Fibroblast of skin of right quadriceps (primary cell): ENCODE measurements around the gene KCNQ1.

Experiments
- DNase-seq: peaks from one replicate; pipeline ENCODE4 v3.0.0-alpha.2; 2013

KCNQ1 gene

DNA sequence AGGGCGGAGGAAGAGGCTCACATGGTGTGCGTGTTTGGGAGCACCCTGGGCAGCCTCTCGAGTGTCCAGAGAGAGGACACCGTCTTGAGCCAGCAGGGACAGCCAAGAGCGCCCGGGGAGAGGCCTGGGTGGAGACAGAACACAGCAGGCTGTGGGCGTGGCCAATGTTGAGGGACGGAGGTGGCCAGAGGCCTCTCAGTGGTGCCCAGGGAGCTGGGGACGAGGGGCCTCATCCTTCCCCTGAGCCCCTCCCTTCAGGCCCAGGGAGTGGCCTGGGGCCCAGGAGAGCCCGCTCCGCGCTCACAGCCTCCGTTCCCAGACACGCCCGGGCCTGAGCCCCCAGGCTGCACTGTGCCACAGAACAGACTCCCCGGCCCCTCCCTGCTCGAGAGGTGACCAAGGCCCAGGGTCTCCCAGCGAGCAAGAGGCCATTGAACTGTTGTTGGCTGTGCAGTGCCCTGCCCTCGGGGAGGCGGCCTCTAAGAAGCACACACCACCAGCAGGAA, 392.3 kb downstream of the KCNQ1 start:
- no peak for DNase-seq

GRCh38 chr11:2837651-2838050, 392.8 kb downstream of the KCNQ1 start:
- no peak for DNase-seq

- DNase-seq, result no peak
These were observed 393.3 kb downstream of the KCNQ1 start for GRCh38 chr11:2838091-2838490.

DNA sequence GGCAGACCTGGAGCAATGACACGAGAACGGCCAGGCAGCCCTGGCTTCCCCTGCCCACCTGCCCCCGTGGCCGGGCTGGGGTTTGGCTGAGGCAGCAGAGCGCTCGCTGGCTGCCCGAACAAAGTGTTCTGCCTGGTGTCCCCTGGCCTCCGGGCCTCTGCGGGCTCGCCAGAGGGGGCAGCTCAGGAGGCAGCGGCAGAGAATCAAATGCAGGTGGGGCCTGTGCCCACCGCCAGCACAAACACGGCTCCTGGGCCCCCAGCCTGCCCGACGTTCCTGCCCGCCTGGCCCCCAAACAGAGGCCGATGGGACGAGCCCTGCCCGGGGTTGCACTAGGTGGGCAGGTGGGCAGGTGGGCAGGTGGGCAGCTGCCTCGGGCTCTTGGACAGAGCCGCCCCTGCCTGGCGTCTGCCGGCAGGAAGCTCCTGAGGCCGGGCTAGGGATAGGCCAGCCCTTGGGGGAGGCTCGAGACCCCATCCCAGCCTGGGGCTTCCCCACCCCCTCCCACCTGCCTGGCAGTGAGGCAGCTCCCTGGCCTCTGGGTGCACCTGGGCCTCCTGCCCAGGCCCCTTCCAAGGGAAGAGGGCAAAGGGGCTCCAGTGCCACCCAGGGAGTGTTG, 394.0 kb downstream of the KCNQ1 start:
- no peak for DNase-seq

GRCh38 chr11:2839395-2839943, 394.7 kb downstream of the KCNQ1 start:
- no peak for DNase-seq

GRCh38 chr11:2841411-2842190, 396.8 kb downstream of the KCNQ1 start:
- DNase-seq, result no peak

- DNase-seq, result no peak
These were observed 398.1 kb downstream of the KCNQ1 start for GRCh38 chr11:2842876-2843275.

- DNase-seq, result no peak
These were observed 398.7 kb downstream of the KCNQ1 start for GRCh38 chr11:2843551-2843950.

DNA sequence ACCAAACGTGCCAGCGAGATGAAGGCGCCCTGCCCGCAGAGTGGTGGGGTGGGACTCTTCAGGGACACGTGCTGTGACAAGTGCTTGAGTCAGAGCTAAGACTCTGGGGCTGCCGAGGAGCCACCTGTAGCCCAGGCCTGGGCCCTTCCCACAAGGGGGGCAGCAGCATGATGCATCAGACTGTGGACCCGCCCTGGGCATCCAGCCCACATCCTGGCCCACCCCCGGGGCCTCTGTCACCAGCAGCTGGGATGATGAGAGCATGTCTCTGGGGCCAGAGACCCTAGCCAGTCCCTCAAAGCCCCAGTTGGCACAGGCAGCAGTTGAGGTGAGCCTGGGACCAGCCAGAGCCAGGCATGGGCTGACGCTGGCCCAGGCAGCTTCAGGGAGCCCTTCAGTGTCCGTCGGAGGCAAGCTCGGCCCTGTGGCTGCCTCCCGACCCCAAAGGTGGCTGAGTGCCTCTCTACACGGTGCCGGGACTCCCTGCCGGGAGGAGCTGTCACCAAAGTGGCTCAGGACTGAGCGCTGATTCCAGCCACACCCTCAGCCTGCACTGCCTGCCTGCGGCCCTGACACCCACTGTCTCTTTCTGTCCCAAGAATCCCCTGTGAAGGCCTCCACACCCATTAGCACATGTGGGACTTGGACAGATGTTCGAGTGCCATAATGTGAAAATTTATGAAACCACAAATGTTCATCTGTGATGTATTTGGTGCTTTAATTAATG, 399.5 kb downstream of the KCNQ1 start:
- no peak for DNase-seq

DNA sequence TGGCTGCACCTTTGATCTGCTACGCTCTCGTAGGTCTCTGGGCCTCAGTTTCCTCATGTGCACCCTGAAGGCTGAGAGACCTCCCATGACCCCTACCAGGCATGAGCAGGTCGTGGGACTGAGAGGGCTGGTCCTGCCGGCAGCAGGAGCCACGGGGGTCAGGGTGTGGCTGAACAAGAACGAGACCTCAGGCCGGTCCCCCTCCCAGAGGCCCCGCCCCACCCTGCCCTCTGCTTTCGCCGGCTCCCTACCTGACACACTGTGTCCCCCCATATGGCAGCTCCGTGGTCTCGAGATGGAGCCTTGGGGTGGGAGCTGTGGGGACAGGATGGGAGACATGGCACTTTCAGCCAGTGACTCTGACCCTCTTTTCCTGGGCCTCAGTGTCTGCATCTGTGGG, 400.2 kb downstream of the KCNQ1 start:
- no peak for DNase-seq

- peak; percentile 36 for DNase-seq
These were observed 401.2 kb downstream of the KCNQ1 start for GRCh38 chr11:2846056-2846455.

- DNase-seq, result no peak
These were observed 401.7 kb downstream of the KCNQ1 start for GRCh38 chr11:2846470-2846869.

DNA sequence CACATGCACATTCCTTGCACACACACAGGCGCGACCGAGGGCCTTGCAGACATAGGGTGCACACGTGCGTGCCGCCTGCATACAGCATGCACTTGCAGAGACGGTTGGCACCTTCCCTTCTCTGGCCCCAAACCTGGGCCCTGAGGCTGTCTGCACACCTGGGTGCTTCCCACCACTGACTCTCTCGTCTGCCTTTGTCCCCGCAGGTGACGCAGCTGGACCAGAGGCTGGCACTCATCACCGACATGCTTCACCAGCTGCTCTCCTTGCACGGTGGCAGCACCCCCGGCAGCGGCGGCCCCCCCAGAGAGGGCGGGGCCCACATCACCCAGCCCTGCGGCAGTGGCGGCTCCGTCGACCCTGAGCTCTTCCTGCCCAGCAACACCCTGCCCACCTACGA, 402.8 kb downstream of the KCNQ1 start:
- DNase-seq, result no peak

DNA sequence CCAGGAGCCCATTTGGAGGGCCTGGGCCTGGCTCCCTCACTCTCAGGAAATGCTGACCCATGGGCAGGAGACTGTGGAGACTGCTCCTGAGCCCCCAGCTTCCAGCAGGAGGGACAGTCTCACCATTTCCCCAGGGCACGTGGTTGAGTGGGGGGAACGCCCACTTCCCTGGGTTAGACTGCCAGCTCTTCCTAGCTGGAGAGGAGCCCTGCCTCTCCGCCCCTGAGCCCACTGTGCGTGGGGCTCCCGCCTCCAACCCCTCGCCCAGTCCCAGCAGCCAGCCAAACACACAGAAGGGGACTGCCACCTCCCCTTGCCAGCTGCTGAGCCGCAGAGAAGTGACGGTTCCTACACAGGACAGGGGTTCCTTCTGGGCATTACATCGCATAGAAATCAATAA, 403.7 kb downstream of the KCNQ1 start:
- no peak for DNase-seq

GRCh38 chr11:2849994-2850770, 405.4 kb downstream of the KCNQ1 start:
- no peak for DNase-seq

DNA sequence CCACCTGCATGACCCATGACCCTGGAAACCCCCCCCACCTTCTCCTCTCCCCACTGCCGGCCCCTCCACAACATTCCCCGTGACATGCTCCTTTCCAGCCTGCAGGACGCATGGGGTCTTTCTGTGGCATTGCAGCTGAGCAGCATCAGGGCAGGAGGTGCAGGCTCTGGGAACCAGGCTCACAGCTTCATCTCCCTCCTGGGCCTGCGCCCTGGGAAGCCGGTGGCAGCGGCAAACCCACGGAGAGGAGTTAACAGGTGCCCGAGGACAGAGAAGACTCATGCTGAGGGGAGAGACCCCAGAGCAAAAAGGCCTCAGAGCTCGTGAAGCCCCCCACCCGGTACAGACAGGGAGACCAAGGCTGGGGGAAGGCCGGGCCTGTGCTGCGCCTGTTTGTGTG, 408.6 kb downstream of the KCNQ1 start:
- no peak for DNase-seq

DNA sequence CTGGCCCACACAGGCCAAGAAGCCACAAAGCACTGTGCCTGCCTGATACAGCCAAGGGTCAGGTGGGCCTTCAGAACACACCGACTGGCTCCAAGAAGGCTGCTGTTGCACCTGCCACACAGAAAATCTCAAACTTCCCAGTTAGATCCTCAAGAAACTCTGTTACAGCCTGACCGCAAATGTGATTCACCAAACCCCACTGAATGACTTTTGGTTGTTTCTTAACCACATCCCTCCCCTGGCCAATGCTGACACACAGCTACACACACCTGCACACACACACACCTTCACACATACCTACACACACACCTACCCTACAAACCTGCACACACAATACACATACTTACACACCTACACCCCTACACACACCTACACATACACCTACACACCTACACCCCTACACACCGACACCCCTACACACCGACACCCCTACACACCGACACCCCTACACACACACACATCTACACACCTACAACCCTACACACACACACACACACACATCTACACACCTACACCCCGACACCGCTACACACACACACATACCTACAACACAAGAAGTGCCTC, 409.3 kb downstream of the KCNQ1 start:
- DNase-seq, result no peak

DNA sequence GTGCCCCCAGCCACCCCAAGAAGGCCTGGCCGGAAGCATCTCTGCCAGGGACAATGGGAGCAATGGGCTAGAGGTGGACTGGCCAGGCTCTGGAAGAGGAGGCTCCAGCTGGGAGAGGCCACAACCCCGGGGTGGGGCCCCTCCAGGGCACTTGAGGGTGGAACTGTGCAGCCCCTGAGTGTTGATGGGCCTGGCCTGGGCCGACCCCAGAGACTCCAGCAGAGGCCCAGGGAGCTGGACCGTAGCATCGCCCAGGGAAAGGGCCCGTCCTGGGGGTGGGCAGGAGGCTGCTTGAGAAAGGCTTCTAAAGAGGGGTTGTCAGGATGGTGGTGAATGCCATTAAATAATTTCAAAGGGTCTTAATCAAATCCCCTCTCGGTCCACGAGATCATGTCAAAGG, 410.4 kb downstream of the KCNQ1 start:
- DNase-seq, result no peak

GRCh38 chr11:2857276-2857675, 412.5 kb downstream of the KCNQ1 start:
- no peak for DNase-seq

- DNase-seq, result no peak
These were observed 413.1 kb downstream of the KCNQ1 start for GRCh38 chr11:2857918-2858317.

GRCh38 chr11:2858995-2859698, 414.3 kb downstream of the KCNQ1 start:
- DNase-seq, result no peak

GRCh38 chr11:2859699-2860037, 414.9 kb downstream of the KCNQ1 start:
- DNase-seq, result no peak
